H1 (cell line): ENCODE results near the gene ARL17A.
"Not testable (repeated sequence)": the region's sequence is repeated elsewhere in the genome, so short reads cannot be mapped to it uniquely, and the experiment has no call there.

Experiments used
- CEBPB ChIP-seq: IDR thresholded peaks from 2 replicates; pipeline ENCODE4 v1.6.1; 2012; ENCODE audit warnings: low read depth, low read length
- CREB1 ChIP-seq: IDR thresholded peaks from 2 replicates; pipeline ENCODE4 v1.6.1; 2012; ENCODE audit warnings: inconsistent platforms
- RBBP5 ChIP-seq: IDR thresholded peaks from 2 replicates; pipeline ENCODE4 v1.7.1; 2012; ENCODE audit warnings: low read depth, mild to moderate bottlenecking, inconsistent platforms, low read length, moderate library complexity, borderline replicate concordance
- SIN3A ChIP-seq, 2 experiments: IDR thresholded peaks in 1 of 2; conservative IDR thresholded peaks in 1 of 2; 2 replicates each; pipeline ENCODE4 v1.6.1; 2011 to 2012; ENCODE audit warnings: low read length in 2 of 2, improper control_type of control experiment in 1 of 2, low read depth in 1 of 2, mild to moderate bottlenecking in 1 of 2
- SRF ChIP-seq: IDR thresholded peaks from 2 replicates; pipeline ENCODE4 v1.6.1; 2011; ENCODE audit warnings: mild to moderate bottlenecking, low read depth, low read length, moderate library complexity
- TF ChIP-seq, protein P1 (sequence below), 3 experiments: IDR thresholded peaks; 1 replicate in 2 of 3; 2 replicates in 1 of 3; pipeline versions ENCODE4 v1.5.1 to v1.6.1; 2011; ENCODE audit warnings: low read length in 3 of 3, mild to moderate bottlenecking in 3 of 3, inconsistent platforms in 2 of 3, low read depth in 1 of 3, moderate library complexity in 1 of 3; ENCODE audit not compliant: insufficient read depth in 1 of 3; ENCODE audit errors: control extremely low read depth in 1 of 3

DNA sequence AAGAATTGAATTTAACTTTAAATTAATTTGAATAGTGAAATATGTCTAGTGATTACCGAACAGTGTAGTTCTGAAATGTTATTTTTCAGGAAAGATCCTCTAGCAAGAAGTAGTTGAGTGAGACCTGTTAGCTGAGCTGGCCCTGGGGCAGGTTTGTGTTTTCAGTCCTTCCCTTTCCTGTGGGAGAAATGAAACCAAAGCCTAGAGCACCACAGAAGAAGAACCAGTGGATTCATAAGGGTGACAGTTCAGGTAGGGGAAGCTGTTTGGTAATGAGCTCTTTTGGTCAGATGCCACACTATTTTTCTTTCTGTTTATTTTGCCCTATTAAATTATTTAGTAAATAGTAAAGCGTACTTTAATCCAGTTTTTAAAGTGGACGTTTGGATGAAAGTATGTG lies 37.6 kb upstream of the ARL17A start:
- not testable (repeated sequence) for TF ChIP-seq CEBPB; SRF; CREB1; RBBP5; SIN3A (conservative IDR thresholded peaks at IDR 0.05 in 1 of 2, IDR thresholded peaks at IDR 0.05 in 1 of 2; ENCODE audit: low read depth in 1 of 2, low read length in 2 of 2)
- TF ChIP-seq, protein P1, sequence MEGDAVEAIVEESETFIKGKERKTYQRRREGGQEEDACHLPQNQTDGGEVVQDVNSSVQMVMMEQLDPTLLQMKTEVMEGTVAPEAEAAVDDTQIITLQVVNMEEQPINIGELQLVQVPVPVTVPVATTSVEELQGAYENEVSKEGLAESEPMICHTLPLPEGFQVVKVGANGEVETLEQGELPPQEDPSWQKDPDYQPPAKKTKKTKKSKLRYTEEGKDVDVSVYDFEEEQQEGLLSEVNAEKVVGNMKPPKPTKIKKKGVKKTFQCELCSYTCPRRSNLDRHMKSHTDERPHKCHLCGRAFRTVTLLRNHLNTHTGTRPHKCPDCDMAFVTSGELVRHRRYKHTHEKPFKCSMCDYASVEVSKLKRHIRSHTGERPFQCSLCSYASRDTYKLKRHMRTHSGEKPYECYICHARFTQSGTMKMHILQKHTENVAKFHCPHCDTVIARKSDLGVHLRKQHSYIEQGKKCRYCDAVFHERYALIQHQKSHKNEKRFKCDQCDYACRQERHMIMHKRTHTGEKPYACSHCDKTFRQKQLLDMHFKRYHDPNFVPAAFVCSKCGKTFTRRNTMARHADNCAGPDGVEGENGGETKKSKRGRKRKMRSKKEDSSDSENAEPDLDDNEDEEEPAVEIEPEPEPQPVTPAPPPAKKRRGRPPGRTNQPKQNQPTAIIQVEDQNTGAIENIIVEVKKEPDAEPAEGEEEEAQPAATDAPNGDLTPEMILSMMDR (IDR thresholded peaks at IDR 0.05; ENCODE audit: control extremely low read depth in 1 of 3, insufficient read depth in 1 of 3, low read depth in 1 of 3, low read length in 3 of 3): not testable (repeated sequence)
